ENCODE data around the gene TC2N.
"Not testable (repeated sequence)": the region's sequence is repeated elsewhere in the genome, so short reads cannot be mapped to it uniquely, and the experiment has no call there.

Gene TC2N

DNA sequence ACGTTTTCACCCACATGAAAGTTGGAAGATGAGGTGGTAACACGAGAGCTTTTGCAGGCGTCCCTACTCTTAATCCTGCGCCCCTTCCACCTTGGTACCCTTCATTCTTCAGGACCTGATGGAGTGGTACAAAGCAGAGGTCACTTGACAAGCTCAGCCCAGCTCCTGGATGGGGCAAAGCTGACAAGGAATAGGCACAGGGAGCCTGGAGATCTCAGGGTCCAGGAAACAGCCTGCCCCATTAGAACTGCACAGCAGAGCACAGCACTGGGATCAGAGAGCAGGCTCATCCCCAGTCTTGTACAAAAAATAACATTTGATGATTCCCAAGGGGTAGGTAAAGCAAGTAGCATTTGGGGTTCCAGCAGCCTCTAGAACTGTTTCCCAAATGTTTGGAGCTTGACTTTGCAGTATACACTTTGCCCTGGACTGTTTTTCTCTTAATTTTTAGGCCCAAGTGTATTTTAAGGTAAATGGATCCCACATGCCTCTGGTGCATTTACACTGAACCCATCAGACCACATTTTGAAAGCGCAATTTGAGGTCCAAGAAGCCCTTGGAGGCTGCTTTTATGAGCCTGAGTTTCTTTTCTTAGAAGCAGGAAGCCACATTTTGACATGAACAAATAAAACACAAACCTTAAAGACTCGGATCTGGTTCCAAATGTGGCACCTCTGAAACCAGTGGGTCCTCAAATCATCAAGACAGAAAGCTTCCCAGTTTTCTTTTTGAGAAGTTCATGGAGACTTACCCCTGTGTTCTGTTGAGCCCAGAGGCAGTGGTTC lies 633 bp downstream of the TC2N start:
- DNase-seq (ENCODE audit: low read depth), result no peak

DNA sequence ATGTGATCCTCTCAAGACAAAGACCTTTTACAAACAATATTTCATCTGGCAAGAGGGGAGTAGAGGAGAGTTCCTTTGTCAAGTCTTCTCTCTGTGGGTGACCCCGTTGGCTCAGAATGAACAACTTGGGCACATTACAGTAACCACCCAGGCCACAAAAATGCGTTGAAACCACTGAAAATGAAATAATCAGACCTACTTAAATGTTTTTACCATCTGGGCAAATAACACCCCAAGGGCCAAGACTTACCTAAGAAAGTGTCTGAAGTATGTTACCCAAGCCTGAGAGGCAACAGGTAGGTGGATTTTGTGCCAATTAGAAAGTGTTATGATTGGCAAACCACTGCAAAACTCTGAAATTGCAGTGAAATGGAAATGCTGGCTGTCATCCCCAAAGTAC lies 1.3 kb downstream of the TC2N start:
- no peak for DNase-seq (ENCODE audit: low read depth)

DNA sequence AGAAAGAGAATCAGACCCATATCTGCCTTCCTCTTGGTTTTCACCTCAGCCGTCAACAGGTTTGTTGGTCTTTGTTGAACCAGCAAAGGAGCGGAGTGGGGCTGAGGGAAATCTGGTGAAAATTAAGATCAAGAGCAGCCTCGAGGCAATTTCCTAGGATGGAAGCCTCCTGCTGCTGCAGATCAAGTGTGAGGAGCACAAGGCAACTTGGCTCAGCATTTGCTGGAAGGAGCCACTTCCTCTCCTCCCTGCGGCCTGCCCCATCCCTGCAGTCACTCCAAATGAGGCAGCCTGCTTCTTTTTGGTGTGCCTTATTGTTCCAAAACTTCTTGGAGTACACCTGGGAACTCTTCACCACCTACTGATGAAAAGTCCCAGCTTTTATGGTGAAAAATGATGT lies 4.9 kb downstream of the TC2N start:
- DNase-seq (ENCODE audit: low read depth), result no peak

DNA sequence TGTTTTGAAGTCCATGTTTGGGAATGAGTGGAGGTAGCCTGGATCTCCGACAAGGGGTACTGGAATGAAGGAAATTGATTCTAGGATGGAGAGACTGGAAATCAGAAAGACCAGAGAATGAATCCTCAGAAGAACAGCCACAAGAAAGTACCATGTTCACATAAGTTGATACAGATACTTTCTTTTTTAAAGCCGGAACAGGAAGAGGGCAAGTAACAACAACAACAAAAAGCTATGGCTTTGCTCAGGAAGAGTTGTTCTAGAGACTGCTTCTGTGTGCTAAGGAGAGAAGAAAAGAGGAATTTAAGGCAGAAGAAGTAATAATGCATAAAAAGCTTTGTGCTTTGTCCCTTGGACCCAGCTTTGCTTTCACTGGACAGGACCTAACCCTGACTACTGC lies 6.2 kb downstream of the TC2N start:
- no peak for DNase-seq (ENCODE audit: low read depth)

DNA sequence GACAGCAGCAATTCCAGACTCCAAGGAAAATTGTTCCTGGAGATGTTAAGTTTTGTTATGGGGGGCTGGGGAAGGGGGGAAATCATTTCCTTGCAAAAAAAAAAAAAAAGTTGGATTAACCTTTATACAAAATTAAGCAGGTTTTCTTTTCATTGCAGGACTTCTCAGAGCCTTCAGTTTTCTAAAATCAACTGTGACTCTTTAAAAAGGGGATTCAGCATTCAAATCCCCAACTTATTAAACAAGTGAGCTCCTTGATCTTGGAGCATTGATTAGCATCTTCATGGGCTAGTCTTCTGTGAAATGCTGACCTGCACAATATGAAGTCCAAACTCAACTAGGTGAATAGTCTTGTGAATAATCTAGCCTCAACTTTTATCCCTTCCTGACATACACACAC lies 7.1 kb downstream of the TC2N start:
- DNase-seq (ENCODE audit: low read depth), result no peak

DNA sequence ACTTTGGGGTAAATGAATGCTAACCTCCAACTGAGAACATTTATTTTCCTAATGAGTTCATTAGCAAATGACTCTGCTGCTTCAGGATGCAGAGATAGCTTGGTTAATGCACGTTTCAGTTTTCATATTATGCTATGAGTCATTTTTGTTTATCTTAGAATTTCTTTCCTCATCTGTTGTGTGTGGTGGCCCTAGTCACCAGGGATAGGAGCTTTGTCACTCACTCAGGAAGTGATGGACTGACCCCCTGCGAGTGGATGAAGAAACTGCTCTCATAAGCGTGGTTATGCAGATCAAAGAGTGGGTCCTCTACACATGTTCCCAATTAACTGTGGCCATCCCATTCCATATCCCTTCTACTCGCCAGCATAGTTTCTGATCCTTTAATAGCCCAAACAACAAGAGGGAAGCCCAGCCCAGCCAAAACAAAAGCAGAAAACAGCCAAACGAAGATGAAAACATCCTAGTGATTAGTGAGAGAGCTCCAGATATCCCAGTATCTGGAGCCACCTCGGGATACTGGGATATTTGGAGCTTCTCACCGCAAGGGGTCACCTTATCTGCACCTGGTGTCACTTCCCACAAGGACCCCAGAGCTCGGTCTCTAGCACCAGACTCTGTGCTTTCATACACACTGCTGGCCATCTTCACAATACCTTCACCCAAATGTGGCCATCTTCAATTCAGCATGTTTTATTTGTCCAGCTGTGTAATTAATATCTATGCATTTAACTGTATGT lies 8.6 kb downstream of the TC2N start:
- peak; percentile 54 for DNase-seq (ENCODE audit: low read depth)

DNA sequence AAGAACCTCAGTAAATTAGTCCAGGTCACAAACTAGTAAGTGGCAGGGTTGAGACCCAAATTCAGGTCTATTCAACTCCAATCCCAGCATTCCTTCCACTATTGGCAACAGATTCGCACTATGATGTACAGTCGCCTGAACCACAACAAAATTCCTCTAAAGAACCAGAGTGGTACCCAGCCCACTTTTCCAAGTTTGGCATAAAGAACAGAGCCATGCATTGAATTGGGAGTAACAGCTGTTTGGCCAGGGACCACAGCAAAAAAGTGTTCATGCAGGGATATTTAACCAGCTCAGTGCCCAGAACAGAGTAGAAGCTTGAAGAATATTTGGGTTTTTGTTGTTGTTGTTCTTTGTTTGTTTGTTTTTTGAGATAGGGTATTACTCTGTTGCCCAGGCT lies 9.7 kb downstream of the TC2N start:
- DNase-seq (ENCODE audit: low read depth), result no peak

DNA sequence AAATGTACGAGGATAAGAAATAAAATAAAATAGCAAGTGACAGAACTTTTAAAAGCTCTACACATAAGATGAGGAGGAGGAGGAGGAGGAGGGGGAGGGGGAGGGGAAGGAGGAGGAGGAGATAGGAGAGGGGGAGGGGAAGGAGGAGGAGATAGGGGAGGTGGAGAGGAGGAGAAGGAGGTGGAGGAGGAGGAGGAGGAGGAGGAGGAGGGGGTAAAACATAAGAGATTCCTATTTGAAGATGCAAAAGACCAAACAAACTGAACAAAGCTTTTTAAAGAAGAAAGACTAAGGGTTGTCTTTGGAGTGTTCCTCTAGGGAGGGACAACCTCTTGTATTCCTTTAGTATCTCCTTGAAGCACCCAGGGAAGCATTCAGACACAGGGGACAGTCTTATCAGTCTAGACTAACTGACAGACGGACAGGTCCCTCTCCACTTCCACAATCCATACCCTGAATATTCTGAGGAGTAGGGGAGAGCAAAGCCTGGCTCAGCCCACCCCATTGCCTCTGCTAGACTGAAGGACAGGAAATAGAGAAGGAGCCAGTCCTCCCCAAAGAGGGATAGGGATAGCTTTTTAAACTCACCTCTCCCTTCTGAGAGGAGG lies 12.9 kb downstream of the TC2N start:
- no peak for DNase-seq (ENCODE audit: low read depth)

DNA sequence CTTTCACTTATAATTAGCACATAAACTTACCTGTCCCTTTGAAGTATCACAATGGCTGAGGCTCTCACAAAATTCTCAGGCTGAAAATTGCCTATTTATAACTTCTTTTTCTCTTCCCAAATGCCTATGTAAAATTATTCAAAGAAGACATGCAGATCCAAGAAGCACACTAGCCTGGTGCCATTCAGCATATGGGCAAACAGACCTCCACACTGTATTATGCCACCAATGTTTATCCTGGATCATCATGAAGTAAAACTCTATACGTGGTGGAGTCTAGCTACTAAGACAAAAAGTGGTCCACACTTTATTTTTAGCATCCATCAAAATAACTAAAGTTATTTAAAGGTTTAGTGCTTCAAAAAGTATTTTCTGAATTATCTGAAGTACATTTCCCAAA lies 15.8 kb downstream of the TC2N start:
- no peak for DNase-seq (ENCODE audit: low read depth)

DNA sequence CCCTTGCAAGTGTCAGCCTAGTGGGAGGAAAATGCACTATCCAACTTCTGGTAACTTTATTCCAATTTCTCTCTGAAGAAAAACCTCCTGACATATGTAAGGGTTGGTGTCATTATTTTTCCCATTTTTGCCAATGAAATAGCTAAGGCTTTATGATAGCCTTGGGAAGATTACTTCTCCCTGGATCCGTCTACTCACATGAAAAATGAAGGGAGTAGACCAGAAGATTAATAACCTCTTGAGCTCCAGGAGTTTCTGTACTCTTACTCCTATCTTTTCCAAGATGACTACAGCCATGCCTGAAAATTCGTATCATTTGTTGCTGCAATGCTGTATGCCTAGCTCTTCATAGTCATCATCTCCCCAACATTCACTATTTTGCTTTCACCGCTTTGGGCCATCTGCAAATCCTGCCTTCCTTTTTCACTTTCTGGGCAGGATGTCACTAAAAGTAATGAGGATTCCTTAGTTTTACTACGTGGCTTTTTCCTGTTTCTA lies 18.8 kb downstream of the TC2N start:
- DNase-seq (ENCODE audit: low read depth), result no peak

DNA sequence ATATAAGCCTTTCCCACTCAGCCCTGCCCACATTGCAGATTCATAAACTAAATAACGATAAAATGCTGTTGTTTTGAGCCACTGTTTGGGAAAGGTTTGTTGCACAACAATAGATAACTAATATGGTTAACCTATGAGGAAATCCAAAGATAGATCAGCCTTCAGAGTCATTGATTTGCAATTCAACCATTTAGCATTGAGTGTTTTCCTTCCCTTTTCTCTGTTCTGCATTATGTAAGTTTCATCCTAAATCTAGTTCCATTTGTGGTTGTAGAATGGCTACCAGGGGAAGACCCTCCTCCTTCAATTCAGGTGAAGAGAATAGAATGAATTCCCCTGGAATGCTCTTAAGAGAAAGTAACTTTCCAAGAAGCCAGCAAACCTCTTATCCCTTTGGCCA lies 19.6 kb downstream of the TC2N start:
- DNase-seq (ENCODE audit: low read depth), result no peak

DNA sequence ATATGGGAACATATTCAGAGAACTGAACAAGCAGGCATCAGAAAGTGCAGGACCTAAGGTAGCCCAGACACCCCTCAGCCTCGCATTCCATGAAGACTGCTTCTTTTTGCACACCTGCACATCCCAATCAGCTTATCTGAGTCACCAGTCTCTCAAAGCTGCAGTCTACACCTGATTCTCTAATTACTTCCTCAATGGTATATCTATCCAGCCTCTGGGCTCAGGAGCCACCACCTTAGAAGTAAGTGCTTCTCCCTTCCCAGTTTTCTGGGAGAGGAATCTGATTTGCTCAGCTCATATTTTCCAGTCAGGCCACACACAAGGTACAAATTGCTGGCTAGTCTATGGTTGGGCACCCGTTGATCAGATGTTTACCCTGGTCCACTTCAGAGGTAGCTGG lies 21.7 kb downstream of the TC2N start:
- DNase-seq (ENCODE audit: low read depth), result no peak

DNA sequence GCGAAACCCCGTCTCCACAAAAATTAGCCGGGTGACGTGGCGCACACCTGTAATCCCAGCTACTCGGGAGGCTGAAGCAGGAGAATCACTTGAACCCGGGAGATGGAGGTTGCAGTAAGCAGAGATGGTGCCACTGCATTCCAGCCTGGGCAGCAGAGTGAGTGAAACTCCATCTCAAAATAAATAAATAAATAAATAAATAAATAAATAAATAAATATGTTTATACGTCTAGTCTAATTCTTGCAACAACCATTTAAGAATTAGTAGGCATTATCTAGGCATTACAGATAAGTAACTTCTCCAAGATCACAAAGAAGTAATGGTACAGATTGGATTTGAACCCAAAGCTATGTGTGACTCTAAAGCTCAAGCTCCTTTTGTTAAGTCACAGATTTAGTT lies 22.3 kb downstream of the TC2N start:
- DNase-seq (ENCODE audit: low read depth), result not testable (repeated sequence)

DNA sequence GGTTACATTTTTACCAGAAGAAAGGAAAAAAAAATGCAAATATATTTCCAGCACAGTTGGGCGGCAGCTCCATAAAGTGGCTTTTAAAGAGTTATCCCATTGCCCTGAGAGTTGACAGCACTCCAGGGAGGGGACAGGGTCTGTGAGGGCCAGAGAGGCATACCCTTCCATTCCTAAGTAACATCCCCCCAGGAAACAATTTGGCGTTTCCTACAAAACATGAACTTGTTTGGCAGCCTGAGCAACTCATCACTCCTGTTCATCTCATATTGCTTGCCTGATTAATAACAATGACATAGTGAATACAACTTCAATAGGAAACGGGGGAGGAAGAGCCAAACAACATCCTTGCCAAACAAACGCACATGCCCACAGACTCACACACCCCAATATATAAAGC lies 23.3 kb downstream of the TC2N start:
- DNase-seq (ENCODE audit: low read depth), result no peak

DNA sequence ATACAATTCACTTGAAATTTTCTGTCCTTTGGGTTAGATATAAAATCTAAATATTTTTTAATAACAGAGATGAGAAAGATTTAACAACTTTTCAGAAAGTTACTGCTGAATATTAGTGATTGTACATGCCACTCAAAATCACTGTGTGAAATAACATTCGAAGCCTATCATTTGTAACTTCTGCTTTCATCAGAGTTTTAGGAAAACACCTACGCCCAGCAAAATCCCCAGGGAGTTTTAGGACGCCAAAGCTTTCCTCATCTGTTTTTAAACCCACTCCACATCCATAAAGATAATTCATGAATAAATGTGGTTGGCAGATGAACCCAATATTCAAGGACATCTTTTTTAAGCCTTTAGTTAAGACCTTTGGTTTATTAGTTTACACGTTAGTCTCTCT lies 23.9 kb downstream of the TC2N start:
- no peak for DNase-seq (ENCODE audit: low read depth)

DNA sequence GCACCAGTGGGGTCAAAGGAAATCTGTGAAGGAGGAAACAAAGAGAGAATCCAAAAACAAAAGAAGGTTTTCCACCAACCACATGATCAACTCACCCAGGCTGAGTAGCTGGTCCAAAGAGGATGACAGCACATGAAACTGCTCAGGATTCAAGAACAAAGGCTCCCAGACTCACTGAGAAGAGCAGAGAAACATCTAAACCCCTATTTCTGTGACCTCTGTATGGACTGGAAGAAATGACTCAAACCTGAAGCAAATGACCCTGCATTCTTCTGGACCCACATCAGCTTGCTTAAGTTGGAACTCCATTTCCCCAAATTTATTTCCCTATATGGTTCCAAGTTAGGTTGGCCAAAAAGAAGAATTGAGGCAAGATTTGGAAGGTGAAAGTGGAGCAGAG lies 26.3 kb downstream of the TC2N start:
- DNase-seq (ENCODE audit: low read depth), result no peak

DNA sequence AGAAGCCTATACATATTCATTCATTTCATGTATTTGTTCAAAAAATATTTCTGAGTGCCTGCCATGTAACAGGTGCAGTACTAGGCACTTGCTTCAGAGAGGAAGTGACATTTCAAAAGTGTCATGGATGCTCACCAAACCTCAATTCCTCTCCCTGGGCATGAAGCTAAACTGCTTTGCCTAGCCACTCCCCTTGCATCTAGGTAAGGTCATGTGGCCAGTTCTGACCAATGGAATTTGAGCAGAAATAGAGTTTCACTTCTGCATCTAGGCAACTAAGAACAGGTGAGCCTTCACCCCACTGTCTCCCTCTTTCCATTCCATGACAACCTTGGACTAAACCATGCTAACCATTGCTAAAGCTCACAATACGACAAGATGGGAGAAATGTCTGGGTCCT lies 27.6 kb downstream of the TC2N start:
- DNase-seq (ENCODE audit: low read depth), result no peak

DNA sequence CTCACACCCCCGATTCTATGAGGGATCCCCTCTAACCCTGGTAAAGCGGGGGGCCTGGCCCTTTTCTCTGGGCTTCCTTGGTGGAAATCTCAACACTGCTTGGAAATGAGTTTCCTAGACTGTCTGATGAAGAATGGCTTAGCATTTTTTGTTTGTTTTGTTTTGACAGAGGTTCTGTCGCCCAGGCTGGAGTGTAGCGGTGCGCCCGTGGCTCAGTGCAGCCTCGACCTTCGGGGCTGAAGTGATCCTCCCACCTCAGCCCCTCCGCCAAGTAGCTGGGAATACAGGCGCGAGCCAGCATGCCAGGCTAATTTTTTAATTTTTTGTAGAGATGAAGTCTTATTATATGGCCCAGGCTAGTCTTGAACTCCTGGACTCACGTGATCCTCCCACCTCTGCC lies 30.3 kb downstream of the TC2N start:
- DNase-seq (ENCODE audit: low read depth), result no peak

DNA sequence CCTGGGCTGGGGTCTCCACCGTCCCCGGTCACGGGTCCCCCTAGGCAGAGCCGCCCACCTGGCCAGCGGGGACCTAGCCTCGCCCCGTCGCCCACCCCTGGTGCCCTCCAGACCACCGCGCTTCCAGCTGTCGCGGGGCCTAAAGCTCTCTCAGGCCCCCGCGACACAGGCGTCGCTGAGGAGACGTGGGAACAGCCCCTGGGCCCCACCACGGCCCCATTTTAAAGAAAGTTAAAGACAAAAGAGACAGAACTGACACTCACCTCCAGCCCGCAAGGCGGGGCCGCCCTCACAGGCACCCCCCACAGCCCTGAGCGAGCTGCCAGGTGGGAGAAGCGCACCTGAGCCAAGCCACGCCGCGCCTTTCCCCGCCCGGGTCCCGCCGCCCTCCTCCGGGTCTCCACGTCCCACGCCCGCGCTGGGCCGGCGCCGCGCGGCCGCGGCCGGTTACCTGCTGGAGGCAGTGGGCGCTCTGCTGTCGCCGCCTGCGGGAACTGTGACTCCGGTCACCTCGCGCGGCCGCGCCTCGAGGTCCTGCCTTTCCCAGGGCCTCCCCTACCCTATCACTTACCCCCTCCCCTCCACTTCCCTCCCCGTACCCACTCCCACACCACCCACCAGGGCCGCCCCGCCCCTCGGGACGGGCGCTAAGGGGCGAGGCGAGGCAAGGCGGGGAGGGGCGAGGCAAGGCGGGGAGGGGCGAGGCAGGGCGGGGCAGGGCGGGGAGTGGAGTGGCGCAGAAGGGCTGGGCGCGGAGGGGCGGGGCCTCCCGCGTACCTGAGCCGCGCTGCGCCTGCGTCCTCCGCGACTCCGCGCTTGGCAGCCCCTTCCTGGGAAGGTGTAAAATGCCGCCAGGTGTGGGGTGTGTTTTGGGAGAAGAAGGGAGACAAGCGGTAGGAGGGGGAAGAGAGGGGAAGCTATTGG lies 31.2 kb downstream of the TC2N start:
- DNase-seq (ENCODE audit: low read depth), result peak; percentile 2

DNA sequence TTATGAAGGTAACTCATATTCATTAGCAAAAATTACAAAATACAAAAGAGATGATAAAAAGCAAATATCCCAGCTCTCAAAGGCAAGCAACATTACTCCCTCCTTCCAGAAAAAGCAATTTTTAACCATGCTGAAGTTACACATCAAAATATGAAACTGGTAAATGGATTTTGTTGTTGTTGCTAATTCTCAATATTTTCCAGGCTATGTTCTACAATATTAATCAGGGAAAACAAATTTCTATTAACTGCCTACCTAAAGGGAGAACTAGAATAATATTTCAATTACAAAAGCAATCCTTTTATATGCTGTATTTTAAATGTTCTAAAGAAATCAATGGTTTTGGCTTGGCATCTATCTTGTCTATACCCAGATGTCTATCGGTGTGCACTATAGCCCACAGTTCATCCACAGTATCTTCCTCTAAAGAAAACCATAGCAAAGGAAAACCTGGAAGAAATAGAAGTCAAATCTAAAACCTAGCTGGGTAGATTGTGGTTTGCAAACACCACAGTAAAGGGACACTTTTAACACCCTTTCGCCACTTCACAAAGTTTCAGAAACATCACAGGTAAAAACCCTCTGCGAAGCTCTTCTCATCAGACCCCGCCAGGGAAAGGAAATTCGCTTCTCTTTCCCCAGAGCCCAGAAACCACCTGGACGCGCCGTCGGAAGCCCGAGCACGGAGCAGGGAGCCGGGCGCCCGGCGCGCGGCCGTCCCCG lies 32.0 kb downstream of the TC2N start:
- no peak for DNase-seq (ENCODE audit: low read depth)

DNA sequence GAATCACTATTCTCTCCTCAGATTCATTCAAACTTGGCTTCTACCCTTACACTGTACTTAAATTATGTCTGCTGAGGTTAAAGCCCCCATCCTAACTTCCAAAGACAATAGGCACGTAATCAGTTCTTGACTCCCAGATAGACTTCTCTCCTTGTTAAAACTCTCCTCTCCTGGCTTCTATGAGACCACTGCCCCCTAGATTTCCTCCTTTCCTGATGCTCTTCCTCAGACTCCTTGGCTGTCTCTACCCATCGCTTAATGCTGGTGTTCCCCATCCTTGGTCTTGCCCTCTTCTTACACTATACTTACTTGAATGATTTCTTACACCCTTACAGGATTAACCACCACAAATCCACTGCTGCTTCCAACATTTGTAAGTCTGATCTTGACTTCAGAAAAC lies 32.8 kb downstream of the TC2N start:
- no peak for DNase-seq (ENCODE audit: low read depth)
